Measurements from ENCODE around the gene B4GALNT4.
"Not testable (repeated sequence)": the region's sequence is repeated elsewhere in the genome, so short reads cannot be mapped to it uniquely, and the experiment has no call there.

Gene B4GALNT4

GRCh38 chr11:409008-409599, 39.8 kb downstream of the B4GALNT4 start:
- no peak for DNase-seq

GRCh38 chr11:409600-410483, 40.5 kb downstream of the B4GALNT4 start:
- DNase-seq, result no peak

DNA sequence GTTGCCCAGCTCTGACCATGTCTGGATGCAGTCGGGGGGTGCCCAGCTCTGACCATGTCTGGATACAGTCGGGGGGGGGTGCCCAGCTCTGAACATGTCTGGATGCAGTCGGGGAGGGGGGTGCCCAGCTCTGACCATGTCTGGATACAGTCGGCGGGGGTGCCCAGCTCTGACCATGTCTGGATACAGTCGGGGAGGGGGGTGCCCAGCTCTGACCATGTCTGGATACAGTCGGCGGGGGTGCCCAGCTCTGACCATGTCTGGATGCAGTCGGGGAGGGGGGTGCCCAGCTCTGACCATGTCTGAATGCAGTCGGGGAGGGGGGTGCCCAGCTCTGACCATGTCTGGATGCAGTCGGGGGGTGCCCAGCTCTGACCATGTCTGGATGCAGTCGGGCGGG, 41.4 kb downstream of the B4GALNT4 start:
- not testable (repeated sequence) for DNase-seq

GRCh38 chr11:411520-411919, 42.2 kb downstream of the B4GALNT4 start:
- DNase-seq, result not testable (repeated sequence)

- DNase-seq, result no peak
These were observed 43.4 kb downstream of the B4GALNT4 start for GRCh38 chr11:412641-413119.

- DNase-seq, result no peak
These were observed 44.1 kb downstream of the B4GALNT4 start for GRCh38 chr11:413120-414081.

GRCh38 chr11:414318-414857, 45.1 kb downstream of the B4GALNT4 start:
- no peak for DNase-seq

DNA sequence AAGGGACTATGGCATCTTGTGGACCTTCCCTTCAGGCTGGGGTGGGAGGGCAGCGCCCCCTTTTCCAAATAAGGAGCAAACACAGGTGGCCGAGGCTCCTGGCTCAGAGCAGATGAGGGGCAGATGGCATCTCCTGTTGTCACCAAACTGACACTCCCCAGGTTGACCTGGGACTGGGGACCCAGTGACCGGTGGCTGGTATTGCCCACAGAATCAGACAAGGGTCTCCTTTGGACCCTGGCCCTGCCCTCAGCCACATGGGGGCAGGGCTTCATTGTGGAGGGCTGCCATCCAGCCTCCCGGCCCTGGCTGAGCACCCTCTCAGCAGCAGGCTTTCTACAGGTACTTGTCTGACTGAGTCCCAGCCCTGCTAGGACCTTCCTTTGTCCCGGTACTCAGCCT, 46.3 kb downstream of the B4GALNT4 start:
- no peak for DNase-seq

GRCh38 chr11:416051-416756, 46.9 kb downstream of the B4GALNT4 start:
- DNase-seq, result no peak

DNA sequence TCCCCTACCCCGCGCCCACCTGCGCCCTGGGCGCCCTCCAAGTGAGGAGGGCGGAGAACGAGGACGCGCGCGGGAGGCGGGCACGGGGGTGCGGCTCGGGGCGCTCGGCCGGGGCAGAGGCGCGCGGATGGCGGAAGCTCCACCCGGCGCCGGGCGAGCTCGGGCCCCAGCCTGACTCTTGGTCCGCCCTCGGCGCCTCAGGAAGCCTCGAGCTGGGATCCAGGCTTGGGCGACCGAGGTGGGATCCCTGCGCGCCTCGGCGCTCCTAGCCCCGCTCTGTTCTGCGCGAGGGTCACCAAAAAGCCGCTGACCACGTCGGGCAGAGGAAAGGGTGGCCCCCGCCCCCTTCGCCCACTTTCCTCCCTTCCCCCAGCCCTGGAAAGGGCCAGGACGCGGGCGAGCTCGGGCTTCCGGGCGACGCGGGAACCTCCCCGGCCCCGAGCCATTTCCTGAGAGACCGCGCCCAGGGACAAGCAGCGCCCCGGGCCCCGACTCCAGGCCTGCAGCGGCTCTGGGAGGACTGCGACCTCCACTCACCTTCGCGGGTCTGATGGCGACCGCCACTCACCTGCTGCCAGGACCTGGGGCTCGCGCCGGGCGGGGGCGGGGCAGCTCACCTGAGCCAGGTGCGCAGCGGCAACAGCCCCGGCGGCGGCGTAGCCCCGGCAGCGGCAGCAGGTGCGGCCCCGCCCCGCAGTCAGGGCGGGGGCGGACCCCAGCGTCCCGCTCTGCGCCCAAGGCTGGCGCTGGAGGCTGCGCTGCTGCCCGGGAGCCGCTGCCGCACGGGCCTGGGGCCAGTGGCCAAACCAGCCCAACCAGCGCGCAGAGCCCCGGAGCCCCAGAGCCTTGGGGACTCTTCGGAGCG, 47.7 kb downstream of the B4GALNT4 start:
- DNase-seq, result peak; percentile 41

DNA sequence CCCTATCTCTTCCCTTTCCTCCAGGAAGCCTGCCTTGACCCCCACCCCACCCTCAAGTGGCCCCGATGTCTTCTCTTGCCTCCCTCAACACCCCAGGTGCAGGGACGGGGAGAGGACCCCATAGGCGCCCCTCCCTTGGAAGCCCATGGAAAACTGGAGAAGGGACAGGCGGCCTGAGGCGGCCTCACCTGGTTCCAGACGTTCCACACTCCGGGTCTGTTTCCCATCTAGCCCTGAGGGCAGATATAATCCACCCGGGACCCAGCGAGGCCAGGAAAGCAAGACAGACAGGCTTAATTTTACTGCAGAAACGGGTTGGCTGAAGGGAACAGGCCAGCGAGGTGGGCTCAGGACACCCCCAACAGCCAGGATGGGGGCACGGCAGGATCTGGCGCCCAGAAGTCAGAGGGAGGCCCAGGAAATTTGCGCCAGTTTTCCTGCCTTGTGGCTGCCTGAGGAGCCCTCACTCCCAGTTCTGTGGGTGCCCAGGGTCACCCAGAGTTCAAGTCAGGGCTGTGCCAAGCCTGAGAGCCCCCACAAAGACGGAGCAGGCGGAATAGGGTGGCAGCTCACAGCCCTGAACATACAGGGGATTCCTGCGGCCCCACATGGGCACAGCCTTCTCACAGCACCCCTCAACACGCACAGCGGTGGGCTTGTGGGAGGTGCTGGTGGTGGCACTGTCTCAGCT, 48.5 kb downstream of the B4GALNT4 start:
- DNase-seq, result no peak

GRCh38 chr11:418343-419247, 49.3 kb downstream of the B4GALNT4 start:
- no peak for DNase-seq

DNA sequence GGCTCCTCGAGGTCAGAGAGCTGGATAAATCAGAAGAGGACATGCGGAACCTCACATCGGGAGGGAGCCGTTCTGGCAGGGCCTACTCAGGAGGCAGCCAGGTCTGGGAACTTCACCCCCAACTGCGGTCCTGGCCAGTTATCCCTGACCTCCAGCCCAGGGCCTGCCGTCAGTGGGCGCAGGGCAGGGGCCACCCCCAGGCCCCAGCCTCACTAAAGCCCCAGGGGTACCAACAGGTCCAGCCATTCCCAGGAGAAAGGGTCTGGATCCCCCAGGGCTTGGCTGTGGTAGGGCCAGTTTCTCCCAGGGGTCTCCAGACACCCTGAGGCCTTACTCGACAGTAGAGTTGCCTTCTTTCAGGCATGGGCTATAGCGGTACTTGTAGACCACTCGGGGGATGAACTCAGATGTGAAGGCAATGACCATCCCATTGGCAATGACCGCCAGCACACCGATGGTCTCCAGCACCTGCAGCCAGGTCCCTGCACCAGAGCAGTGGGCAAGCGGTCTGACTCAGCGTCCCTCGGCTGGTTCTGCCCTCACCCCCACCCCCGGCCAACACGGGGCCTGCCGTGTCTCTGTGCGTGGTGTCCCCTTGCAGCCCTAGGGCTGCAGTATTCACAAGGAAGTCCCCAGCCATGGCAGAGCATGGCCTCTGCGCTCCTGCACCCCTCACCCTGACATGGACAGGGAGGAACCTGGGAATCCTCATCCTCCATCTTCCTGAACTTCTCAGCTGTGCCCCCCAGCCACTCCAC, 50.1 kb downstream of the B4GALNT4 start:
- DNase-seq, result no peak

DNA sequence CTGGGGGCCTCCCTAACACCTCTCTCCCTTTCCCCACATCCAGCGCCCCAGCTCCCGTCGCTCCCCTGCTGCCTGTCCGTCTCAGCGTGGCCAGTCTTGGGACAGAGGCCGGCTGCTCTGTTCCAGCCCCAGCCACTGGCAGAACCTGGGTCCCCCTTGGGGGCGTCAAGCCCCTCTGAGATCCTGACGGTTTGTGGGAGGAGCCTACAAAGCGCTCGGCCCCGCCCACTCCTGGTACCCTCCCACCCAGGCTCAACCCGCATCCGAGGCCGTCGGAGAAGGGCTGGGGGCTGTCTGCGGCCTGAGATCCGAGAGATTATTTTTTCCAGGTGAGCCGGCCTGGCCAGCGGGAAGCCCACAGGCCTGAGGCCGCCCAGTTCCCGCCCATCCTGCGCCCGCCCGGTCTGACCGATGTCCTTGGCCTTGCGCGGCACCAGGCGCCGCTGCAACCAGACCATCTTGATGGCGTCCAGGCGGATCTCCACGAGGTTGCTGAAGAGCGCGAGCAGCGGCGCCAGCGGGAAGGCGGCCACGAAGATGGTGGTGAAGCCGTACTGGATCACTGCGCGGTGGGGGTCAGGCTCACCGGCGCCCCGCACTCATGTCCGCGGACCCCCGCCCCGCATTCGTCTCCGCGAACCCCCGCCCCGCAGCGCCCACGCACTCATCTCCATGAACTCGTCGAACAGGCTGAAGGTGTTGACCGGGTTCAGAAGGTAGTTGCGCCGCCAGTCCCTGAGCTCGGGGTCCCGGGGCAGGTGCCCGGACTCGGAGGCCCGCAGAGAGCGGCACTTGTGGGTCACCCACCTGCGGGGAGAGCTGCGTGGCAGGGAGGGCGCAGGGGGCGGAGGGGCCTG, 51.0 kb downstream of the B4GALNT4 start:
- no peak for DNase-seq

DNA sequence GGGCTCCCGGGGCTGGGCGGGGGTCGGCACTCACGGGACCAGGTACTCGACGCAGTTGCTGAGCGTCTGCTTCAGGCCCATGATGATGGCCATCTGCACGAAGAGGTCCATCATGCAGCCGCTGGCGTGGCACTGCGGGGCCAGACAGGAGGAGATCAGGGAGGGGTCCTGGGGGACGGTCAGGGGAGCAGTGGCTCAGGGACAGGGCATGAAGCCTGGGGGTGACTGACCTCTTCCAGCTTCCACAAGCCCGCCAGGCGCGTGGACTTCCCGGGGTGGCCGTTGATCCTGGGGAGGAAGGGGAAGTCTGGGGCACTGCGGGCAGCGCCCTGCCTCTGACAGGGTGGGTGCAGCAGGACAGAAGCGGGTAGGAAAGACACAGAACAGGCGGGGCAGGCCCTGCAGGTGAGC, 51.6 kb downstream of the B4GALNT4 start:
- no peak for DNase-seq

GRCh38 chr11:422249-422656, 53.0 kb downstream of the B4GALNT4 start:
- no peak for DNase-seq

GRCh38 chr11:424232-424631, 54.9 kb downstream of the B4GALNT4 start:
- DNase-seq, result no peak

- DNase-seq, result not testable (repeated sequence)
These were observed 55.5 kb downstream of the B4GALNT4 start for GRCh38 chr11:424766-425165.
